DND-41 (cell line): ENCODE measurements around the gene ELAVL2.

Experiments used
- EZH2 ChIP-seq: IDR thresholded peaks from 3 replicates; pipeline ENCODE4 v1.6.1; 2012; ENCODE audit warnings: borderline replicate concordance, low read depth, mild to moderate bottlenecking, moderate library complexity, low read length, inconsistent platforms; ENCODE audit not compliant: severe bottlenecking
- TF ChIP-seq, protein P1 (sequence below): IDR thresholded peaks from 2 replicates; pipeline ENCODE4 v1.5.1; 2012; ENCODE audit warnings: borderline replicate concordance, low read length, moderate library complexity, mild to moderate bottlenecking; ENCODE audit not compliant: poor library complexity, severe bottlenecking; ENCODE audit errors: extremely low read depth

DNA sequence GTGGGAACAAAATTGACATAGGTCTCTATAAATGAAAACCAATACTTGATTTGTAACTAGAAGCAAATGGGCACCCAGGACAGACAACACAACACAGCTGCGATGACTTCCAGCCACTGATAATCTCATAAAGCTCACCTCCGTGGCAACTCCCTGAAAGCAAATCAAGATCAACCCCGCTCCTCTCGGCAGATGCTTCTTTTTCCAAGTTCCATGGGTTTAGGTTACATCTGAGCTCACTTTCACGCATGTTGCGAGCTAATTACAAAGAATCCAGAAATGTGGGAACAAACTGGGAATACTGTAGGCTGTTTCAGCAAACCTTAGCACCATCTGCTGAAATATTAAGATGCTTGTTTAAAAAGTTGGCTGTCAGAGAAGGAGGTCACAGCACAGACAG lies 153.9 kb downstream of the ELAVL2 start:
- TF ChIP-seq, protein P1, sequence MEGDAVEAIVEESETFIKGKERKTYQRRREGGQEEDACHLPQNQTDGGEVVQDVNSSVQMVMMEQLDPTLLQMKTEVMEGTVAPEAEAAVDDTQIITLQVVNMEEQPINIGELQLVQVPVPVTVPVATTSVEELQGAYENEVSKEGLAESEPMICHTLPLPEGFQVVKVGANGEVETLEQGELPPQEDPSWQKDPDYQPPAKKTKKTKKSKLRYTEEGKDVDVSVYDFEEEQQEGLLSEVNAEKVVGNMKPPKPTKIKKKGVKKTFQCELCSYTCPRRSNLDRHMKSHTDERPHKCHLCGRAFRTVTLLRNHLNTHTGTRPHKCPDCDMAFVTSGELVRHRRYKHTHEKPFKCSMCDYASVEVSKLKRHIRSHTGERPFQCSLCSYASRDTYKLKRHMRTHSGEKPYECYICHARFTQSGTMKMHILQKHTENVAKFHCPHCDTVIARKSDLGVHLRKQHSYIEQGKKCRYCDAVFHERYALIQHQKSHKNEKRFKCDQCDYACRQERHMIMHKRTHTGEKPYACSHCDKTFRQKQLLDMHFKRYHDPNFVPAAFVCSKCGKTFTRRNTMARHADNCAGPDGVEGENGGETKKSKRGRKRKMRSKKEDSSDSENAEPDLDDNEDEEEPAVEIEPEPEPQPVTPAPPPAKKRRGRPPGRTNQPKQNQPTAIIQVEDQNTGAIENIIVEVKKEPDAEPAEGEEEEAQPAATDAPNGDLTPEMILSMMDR, result no peak
- TF ChIP-seq EZH2, result no peak
